HG03280 (cell line): ENCODE data around the gene NFE2L3.
"Not testable (repeated sequence)": the region's sequence is repeated elsewhere in the genome, so short reads cannot be mapped to it uniquely, and the experiment has no call there.

Experiments used
- ATAC-seq: cut with Tn5 transposase; IDR thresholded peaks from one replicate; pipeline ENCODE4 v1.9.1; 2021; ENCODE audit warnings: mild to moderate bottlenecking, moderate library complexity; ENCODE audit not compliant: unreplicated experiment

NFE2L3 gene, protein sequence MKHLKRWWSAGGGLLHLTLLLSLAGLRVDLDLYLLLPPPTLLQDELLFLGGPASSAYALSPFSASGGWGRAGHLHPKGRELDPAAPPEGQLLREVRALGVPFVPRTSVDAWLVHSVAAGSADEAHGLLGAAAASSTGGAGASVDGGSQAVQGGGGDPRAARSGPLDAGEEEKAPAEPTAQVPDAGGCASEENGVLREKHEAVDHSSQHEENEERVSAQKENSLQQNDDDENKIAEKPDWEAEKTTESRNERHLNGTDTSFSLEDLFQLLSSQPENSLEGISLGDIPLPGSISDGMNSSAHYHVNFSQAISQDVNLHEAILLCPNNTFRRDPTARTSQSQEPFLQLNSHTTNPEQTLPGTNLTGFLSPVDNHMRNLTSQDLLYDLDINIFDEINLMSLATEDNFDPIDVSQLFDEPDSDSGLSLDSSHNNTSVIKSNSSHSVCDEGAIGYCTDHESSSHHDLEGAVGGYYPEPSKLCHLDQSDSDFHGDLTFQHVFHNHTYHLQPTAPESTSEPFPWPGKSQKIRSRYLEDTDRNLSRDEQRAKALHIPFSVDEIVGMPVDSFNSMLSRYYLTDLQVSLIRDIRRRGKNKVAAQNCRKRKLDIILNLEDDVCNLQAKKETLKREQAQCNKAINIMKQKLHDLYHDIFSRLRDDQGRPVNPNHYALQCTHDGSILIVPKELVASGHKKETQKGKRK

DNA sequence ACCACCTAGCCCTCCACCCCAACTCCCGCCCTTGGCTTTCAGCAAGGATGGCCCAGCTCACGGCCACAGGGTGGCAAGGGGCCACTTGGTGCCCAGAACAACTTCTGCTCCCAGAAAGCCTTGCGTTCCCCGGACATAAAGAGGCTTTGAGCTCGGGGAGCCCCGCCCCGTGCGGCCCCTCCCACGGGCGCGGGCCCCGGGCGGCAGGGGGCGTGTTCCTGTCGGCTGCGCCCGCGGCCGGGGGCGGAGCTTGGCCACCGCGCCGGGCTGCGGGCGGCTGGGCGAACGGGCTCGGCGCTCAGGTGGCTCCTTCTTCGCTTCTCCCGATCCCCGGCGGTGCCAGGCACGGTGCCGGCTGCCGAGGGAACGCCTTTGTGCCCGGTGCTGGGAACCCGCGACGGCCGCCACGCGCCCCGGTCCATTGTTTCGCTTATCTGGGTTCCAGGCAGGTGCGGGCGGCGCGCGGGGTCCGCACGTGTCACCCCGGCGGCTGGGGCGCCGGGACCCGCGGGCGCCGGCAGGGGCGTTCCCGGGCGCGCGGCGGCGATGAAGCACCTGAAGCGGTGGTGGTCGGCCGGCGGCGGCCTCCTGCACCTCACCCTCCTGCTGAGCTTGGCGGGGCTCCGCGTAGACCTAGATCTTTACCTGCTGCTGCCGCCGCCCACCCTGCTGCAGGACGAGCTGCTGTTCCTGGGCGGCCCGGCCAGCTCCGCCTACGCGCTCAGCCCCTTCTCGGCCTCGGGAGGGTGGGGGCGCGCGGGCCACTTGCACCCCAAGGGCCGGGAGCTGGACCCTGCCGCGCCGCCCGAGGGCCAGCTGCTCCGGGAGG is at the start of gene NFE2L3:
NFE2L3 (plus strand) TSS at position 246 of the 829 bp plus-strand sequence; CDS start at position 547, 301 bp downstream.
- peak; percentile 72 for ATAC-seq

DNA sequence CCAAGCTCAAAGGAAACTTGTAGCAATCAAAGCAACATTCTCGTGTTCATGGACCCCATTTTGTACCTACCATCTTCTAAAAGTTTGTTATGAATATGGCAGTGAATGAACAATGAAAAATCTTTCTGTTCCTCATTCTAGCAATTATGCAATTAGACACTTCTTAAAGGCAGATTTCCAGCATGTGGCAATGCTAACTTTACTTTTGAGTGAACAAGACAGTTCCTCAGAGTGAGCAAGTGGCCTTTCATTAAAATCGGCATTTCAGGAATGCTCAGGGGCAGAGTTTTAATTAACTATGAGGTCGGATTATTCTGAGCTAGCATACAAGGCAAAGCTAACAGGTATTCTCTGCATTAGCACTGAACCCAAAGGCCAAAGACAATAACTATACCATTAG is 48.4 kb upstream of the NFE2L3 start:
- no peak for ATAC-seq

DNA sequence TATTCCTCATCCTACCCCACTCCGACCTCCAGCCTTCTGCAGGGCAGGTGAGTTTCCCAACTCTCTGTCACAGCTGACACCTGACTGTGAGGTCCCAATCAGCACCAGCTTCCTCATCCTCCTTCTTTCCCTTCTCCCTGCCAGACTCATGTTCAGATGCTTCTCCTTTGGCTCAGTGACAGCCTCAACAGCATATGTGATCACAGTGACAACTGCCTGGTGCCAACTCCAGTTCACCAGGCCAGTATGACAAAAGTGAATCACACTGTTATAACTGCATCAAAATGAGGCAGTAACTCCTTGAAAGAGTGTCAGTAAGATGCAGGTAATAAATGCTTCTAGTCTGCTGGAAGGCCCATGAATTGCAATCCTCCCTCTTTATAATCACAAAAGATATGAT is 46.8 kb upstream of the NFE2L3 start:
- ATAC-seq, result no peak

DNA sequence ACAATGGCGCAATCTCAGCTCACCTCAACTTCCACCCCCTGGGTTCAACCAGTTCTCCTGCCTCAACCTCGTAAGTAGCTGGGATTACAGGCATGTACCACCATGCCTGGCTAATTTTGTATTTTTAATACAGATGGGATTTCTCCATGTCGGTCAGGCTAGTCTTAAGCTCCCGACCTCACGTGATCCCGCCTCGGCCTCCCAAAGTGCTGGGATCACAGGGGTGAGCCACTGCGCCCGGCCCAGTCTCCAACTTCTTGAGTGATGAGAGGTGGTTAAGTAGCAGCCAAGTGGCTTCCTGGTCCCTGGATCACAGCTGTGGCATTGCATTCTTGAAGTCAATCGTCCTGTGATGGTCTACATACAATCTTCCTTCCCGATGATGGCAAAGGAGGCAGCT is 46.1 kb upstream of the NFE2L3 start:
- ATAC-seq, result no peak

DNA sequence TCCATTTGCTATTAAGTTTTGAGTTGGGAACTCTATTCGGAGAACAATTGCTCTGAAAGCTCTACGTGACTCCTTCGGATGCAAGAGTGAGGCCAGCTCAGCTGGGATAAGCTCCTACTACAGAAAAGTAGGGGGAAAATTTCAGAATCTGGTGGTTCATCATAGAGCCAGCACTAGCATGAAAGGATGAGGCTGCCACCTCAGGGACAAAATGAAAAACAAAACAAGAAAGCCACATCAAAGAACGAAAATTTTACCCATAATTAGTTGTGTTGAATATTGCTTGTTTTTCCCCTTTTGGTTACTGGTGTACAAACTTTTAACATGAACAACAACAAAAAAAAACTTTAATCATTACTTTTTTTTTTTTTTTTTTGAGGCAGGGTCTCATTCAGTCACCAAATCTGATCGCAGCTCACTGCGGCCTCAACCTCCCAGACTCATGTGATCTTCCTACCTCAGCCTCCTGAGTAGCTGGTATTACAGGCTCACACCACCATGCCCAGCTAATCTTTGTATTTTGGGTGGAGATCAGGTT is 39.7 kb upstream of the NFE2L3 start:
- ATAC-seq, result no peak

DNA sequence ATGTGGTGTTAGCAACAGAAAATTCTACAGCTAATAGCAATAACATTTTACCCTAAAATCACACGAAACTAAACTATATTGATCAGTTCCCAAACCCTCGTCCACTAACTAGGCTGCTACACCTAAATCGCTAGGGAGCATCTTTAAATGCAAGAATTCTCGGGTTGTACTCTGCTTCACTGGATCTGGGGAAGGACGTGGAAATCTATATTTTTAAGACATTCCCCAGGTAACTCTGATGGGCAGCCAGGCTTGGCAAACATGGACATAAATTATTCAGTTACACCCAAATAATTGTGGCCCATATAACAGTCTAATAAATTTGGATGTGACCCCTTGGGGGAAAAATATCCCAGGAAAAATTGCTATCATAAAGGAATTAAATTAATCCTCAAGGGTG is 36.3 kb upstream of the NFE2L3 start:
- no peak for ATAC-seq

DNA sequence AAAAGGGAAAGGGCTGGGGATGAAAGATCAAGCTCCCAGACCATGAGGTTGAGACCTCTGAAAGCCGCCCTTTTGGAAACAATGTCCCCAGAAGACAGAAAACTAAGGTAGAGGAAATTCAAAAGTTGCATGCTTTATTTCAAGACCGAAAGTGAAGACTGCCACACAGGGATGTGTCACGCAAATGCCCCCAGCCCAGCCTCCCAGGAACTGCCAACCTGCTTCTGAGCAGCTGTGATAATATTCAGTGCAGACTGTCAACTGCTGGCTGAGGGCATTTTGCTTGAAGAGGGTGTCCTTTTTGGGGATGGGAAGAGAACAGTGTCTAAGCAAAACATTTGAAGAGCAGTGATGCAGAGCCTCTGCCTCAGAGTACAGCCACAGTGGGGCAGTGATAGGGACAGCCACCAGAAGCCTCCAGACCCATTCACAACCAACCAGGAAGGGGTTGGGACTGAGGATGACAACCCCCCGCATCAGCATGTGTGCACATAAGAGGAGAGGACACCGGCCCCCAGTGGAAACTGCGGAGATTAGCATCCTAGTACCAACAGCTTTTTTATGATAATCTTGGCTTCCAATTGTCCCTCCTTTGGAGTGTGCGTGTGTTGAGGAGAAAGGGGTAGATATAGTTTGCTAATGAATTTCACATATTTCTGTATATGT is 34.7 kb upstream of the NFE2L3 start:
- no peak for ATAC-seq

DNA sequence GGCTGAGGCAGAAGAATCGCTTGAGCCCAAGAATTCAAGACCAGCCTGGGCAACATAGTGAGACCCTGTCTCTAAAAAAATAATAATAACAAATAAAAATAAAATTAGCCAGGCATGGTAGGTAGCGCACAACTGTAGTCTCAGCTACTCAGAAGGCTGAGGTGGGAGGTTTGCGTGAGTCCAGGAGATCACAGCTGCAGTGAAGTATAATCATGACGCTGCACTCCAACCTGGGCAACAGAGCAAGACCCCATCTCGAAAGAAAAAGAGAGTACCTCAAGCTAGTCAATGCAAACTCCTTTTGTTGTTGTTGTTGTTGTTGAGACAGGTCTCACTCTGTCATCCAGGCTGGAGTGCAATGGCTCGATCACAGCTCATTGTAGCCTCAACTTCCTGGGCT is 34.0 kb upstream of the NFE2L3 start:
- no peak for ATAC-seq

DNA sequence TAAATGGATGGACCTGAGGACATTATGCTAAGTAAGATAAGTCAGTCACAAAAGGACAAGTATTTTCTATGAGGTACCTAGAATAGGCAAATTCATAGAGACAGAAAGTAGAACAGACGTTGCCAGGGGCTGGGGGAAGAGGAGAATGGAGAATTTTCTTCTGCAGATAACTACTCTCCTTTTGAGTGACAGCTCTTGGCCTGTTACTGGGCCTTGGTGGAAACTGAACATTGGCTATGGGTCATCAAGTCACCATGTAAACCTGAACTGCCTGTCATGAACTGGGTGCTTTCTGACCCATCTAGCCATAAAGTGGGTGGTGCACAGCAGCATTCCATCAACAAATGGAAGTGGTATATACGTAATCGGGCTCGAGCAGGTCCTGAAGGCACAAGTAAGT is 29.3 kb upstream of the NFE2L3 start:
- no peak for ATAC-seq

DNA sequence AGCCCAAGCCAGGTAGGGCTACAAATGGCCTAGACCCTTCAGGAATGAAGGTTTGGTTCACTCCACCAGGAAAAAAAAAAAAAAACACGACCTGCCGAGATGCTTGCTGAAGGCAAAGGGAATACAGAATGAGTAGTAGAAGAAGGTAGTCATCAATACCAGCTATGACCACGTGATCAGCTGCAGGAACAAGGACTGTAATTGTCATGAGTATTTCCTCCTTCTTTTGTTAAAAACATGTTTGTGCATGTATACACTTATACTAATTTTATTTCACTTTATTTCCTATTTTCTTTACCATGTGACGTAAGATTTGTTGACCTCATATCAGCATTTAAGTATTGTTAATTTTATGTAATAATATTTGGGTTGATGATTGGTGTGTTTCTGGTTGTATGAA is 27.2 kb upstream of the NFE2L3 start:
- ATAC-seq, result not testable (repeated sequence)

DNA sequence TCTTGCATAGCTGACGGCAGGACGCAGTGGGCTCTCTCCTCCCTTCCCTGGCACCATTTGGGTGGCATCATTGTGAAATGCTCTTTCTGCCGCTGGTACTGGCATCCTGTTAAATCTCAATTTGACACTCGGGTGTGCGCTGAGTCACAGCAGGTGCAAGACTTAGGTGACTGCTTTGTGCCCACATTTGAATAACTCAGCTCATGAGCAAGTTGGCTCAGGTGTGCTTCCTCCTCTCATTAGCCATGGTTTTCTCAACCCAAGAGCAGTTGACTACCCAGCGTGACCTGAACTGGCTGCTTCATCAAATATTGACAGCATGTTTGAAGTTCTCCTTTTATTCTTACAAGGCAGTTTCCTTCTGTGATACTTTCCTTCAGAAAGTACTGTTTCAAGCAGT is 24.6 kb upstream of the NFE2L3 start:
- no peak for ATAC-seq

DNA sequence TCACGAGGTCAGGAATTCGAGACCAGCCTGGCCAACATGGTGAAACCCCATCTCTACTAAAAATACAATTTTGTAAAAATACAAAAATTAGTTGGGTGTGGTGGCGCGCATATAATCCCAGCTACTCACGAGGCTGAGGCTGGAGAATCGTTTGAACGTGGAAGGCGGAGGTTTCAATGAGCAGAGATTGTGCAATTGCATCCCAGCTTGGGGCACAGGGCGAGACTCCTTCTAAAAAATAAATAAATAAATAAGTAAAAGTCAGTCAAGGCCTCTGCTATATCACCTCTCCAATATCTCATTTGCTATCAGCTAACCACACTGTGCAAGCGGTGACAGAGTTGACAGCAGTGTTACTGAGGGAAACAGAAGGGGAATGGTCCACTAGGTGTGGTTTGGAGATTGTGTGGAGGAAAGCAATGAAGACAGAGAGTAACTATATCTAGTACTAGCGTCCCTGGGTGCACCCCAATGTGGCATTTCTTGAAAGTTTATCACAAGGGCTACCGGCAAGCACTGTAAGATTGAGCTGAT is 20.9 kb upstream of the NFE2L3 start:
- ATAC-seq, result no peak

DNA sequence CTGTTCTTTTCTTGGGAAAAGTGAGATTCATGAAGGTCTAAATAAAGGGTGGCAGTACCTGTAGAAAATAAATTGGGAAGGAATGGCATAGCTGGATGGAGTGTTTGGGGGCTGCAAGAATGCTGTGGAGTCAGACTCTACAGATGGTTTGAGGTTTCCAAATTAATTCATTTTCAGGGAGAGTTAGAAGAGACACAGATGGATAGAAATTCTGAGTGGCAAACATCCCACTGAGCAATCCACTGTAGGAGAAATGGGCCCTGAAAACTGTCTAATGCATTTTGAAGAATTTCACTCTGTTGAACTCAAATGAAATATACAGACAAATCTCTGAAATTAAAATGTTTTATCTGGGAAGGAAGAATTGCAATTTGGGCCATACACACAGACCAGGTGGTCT is 16.9 kb upstream of the NFE2L3 start:
- ATAC-seq, result no peak

DNA sequence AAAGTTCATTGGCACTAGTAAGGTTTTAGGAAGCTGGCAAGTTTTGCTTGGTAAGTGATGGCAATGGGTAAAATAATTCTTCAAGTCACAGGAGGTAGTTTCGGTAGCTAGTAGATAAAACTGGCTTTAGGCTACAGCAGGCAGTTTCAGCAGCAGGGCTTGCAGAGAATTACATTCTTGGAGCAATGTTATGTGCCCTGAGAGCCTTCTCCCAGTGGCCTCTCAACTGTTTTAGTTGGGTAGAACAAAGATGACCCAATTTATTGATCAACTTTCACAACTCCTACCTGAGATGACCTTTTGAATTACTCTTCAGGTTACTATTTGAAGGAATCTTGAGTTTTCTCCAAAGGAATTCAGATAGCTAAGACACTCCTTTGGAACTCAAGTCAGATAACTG is 16.4 kb upstream of the NFE2L3 start:
- ATAC-seq, result no peak

DNA sequence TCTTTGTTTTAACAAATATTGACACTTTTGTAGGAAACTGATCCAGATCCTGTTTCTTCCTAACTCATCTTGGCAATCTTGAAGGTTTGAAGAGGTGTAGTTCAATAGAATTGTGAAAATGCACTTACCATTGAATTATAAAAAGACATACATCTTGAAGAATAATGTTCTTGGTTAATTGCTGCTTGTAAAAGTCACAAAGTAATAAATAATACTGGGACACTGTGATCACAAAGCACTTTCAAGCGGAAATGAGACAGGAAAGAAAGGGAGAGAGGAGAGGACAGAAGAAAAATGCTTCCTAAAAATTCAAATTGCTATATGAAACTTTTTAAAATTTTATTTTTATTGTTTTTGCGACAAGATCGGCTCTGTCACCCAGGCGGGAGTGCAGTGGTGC is 15.2 kb upstream of the NFE2L3 start:
- ATAC-seq, result no peak

DNA sequence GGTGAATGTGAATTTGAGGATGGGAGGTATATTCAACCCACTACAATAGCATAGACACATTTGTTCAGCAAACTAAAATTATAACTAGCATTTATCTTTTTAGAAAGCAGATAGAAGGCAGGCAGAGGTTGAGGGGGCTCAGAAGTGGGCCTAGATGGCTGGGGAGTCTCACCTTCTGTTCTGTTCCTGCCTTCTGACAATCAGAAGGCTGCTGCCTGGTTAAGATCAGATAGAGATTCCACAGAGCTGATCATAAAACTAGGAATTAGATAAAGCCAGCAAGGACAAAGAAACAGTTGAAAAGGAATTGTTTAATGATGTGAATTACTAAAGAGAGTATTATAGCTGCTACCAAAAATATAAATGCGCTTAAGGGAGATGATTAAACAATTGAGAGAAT is 11.6 kb upstream of the NFE2L3 start:
- no peak for ATAC-seq

DNA sequence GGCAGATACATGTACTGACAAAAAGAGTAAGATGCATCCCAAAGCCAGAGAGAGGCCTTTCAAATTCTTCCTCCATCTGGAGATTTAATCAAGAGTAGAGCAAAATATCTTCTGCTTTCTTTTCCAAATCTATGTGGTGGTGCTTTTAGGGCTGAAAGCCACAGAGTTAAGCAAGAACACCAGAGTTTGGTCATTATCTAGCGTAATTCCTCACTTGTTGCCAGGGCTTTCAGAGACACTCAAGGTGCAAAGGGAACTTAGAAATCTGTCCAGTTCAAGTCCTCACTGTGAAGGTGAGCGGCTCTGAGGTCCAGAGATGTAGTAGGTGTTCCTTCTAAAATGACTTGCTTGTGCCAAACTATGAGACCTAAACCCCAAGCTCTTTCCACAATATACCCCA is 10.9 kb upstream of the NFE2L3 start:
- ATAC-seq, result no peak

DNA sequence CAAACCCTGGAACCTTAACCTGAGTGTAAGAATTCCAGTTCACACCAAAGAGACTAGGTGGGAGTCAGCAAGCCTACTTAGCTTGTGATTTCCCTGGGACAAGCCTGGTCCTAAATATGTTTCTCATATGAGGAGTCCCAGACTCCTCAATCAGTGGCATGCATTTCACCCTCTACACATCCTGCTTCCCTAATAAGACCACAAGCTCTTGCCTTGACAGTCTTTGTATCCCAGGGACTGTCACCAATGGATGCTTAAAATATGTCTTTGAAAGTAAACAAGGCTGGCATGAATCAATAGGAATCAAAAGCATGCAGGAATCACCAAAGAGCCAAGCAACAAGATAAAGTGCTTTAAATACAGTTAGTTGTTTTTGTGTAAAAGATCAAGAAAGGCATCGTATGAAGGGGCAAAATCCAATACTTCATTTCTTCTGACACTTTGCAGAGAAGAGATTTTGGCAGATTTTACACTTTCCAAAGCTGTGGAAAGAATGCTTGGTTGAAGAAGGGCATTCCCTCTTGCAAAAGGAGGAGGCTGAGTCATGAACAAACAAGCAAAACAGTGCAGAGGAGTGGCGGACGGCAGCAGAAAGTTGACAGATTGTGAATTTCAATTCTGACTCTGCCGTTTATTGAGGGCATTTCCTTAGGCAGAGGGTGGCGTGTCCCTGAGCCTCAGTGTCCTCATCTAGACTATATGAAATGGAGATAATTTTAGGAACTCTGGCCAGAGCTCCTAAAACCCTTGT is 8.5 kb upstream of the NFE2L3 start:
- no peak for ATAC-seq

DNA sequence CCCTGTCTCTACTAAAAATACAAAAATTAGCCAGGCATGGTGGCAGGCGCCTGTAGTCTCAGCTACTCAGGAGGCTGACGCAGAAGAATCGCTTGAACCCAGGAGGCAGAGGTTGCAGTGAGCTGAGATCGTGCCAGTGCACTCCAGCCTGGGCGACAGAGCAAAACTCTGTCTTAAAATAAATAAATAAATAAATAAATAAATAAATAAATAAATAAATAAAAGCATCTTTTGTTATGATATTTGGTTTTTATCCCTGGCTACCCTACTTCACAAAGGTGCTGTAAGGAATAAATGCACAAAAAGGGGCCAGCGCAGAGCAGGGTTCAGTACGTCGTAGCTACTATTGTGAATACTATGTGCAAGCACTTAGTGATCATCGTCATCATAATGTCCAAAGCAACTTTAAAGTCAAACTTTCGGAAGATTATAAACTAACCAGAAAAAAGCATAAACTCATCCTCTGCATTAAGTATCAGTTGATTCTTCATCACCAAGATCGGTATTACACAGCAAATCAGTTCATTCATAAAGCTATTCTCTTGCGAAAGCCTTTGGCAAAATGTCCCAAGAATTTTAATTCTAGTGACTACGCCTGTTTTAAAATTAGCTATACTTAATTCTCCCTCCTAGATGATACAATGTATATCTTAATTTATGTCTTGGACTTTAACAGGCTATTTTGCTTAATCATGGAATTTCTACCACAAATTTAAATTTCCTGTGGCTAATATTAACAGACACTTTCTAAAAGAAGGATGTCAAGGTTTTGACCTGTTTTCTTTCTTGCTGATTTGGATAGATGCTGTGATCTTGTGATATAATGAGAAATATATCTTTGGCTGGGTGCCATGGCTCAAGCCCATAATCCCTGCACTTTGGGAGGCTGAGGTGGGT is 7.6 kb upstream of the NFE2L3 start:
- no peak for ATAC-seq
